ENCODE results near the gene LIPJ.

LIPJ gene

DNA sequence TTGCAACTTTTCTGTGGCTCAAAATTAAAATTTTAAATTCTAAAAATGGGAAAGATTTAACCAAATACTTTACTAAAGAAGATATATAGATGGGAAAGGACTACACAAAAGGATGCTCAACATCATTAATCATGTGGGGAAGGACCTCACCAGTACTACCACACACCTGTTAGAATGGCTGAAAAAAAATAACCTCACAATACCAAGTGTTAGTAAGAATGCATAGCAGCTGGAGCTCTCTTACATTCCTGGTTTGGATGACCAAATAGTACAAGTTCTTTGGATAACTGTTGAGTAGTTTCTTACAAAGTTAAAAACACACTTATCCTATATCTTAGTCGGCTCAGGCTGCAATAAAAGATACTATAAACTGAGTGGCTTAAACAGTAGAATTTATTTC, 33.9 kb downstream of the LIPJ start:
- DNase-seq: no peak
- TF ChIP-seq GATA1 (IDR thresholded peaks at IDR 0.05; ENCODE audit: low read depth, low read length): no peak
- no peak for TF ChIP-seq POLR2A (IDR thresholded peaks at IDR 0.05; ENCODE audit: low read length)

DNA sequence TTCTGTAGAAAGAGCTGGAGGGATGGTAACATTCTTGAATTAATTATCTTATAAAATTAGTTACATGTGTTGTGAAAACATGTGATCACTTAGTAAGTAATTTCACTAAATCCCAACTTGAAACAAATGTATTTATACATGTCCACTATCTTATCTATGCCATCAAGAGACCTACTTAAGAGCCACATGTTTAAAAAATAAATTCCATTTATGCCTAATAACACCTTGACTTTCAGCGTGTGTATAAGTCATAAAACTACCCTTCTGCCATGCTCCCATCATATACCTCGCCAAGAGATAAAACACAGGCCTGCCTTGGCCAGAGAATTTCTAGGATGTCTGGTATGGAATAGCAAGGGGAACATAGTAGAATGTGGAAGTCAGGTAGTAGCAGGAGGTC, 37.3 kb downstream of the LIPJ start:
- TF ChIP-seq POLR2A (IDR thresholded peaks at IDR 0.05; ENCODE audit: low read length) (no peak), GATA1 (IDR thresholded peaks at IDR 0.05; ENCODE audit: low read depth, low read length) (no peak)
- no peak for DNase-seq

DNA sequence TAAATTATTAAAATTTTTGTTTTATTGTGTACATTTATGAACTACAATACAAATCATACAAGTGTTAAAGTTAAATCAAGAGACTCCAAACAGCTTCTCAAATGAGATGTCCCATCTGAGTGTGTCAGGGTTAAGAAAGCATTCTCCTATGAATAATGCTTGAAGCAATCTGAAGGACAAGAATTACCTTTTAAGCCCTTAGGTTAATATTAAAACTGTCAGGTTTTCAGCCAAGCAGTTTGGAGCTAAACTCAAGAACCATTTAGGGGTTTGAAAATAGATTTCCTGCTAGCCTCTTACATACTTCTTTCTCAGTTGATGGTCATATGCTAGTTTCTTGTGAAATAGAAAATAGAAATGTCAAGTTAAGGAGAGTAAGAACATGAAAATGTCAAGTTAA, 38.3 kb downstream of the LIPJ start:
- no peak for TF ChIP-seq POLR2A (IDR thresholded peaks at IDR 0.05; ENCODE audit: low read length)
- TF ChIP-seq GATA1 (IDR thresholded peaks at IDR 0.05; ENCODE audit: low read depth, low read length): no peak
- DNase-seq: no peak

DNA sequence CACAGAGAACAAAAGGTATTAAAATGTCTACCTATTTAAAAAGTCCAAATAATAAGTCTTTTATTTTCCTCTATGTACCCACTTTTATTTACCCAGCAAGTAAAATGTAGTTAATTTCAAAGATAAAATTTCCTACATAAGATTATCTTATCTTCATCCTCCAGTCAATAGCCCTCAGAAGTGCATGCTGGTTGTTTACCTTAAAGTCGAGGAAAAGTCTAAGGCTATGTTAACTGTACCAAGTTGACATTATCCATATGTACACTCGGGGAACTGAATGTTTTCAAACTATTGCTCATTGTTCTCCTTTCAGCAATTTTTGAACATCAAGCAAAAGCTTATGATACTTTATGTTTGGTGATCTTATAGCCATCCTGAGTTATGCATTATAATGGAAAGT, 53.6 kb downstream of the LIPJ start:
- DNase-seq: no peak
- TF ChIP-seq GATA1 (IDR thresholded peaks at IDR 0.05; ENCODE audit: low read depth, low read length): no peak
- TF ChIP-seq POLR2A (IDR thresholded peaks at IDR 0.05; ENCODE audit: low read length): no peak

DNA sequence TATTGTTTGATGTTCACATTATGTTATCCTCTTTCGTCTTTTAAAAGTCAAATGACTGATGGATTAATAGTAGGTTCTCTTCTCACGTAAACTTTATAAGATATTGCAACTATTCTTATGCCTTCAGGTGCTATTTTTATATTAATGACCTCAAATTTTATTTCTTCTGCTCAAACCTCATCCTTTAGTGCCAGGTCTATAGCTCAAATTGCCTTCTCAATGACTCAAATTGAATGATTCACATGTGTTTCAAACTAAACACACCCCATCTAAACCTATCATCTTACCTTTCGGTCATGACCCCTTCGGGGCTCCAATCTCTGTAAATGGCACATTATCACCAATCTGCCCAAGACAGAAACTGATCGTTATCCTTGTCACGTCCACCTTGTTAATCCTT, 55.6 kb downstream of the LIPJ start:
- DNase-seq: no peak
- TF ChIP-seq POLR2A (IDR thresholded peaks at IDR 0.05; ENCODE audit: low read length): no peak
- TF ChIP-seq GATA1 (IDR thresholded peaks at IDR 0.05; ENCODE audit: low read depth, low read length): no peak

DNA sequence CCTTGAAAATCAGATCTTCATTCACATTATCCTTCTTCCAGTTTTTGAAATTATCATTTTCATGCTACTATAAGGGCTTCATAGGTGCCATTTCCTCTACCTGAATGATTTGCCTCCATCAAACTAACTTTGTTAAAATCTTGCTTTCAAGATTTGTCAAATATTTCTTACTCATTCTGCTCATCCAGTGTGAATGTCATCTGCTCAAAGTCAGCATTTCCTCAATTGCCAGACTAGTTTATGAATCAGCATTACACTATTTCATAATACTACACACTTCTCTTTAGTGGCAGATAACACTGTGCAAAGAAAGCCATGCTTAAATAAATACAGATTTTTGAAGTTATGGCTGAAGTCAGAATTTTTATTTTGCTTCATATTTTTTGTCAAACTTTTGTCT, 56.4 kb downstream of the LIPJ start:
- no peak for DNase-seq
- TF ChIP-seq GATA1 (IDR thresholded peaks at IDR 0.05; ENCODE audit: low read depth, low read length) (no peak), POLR2A (IDR thresholded peaks at IDR 0.05; ENCODE audit: low read length) (no peak)

DNA sequence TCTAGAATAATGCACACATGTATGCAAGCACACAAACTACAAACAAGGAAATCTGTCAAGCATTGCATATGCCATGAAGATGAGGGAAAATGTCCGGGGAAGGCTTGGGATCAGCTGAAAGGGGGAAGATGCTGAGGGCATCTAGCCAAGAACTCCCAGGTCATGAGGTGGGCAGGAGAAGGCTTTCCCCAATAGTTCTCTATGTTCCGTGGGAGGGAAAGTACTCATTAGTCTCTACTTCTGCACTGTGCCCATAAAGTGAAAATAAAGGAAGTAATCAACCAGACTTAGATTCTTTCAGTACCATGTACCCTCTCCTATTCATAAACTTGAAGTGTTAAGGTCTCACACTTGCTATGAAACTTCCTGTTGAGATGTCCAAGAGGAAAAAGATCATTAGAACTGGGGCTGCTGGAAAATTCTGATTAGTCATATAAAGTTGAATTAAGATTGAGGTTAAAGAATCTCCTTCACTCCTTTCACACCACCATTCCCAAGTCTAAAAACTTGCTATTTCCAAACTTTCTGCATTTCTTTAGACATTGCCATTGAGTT, 60.6 kb downstream of the LIPJ start:
- no peak for DNase-seq

DNA sequence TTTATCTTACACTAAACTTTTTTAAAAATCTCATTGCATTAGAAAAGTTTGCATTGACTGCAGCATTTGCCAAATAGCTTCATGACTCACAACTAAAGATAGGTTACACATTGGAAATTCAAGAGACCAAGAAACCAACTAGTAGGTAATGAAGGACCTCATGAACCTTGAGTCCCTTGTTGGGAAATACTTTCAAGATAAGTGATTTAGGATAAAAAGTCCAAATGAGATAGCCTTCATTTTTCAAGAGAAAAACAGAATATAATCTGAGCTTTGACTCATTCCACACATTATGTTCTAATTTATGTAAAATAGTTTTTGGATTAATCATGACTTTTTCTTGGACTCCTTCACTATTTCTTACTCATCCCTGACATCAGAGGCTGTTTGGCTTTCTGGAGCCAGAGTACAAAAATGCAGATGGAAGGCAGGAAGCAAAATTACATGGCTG, 64.6 kb downstream of the LIPJ start:
- DNase-seq: peak; percentile 6 to 15
- no peak for TF ChIP-seq GATA1 (IDR thresholded peaks at IDR 0.05; ENCODE audit: low read depth, low read length)
- no peak for TF ChIP-seq POLR2A (IDR thresholded peaks at IDR 0.05; ENCODE audit: low read length)

More for the DNA sequence above, 60.6 kb downstream of the LIPJ start:
- TF ChIP-seq POLR2A (IDR thresholded peaks at IDR 0.05; ENCODE audit: low read length) (no peak), GATA1 (IDR thresholded peaks at IDR 0.05; ENCODE audit: low read depth, low read length) (no peak)

DNA sequence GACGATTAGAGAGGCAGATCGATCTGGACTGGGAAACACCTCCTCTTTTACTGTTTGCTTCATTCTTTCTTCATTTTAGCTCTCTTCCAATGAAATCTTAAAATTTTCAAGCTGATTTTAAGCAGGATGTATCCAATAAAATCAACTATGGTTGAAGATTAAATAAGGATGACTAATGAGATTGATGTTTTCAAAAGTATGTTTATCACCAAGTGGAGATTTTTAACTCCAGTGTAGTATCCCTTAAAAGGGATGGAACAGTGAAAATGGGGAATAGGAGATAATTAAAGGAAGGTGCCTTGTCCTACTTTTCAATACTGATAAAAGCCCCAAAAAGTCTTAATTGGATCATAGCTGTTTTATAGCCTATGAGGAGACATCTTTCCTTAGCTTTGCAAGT, 66.1 kb downstream of the LIPJ start:
- no peak for DNase-seq
- TF ChIP-seq GATA1 (IDR thresholded peaks at IDR 0.05; ENCODE audit: low read depth, low read length) (no peak), POLR2A (IDR thresholded peaks at IDR 0.05; ENCODE audit: low read length) (no peak)

Measured in erythroblast (primary cell).